Subcutaneous adipose tissue (tissue), 4 donors: ENCODE measurements around the gene TMEM132C. TPM values are rescaled to one million over a fixed set of nuclear protein-coding genes. Genes with fewer than 3 reads are reported as not detected.

ENCODE experiments used
- total RNA-seq, 4 donors: library from RNA; depleted of rRNA; stranded (reverse); fragments of >200 nt; gene quantifications; one replicate each; pipeline ENCODE4 v1.1.0, GENCODE V29; 2016
- TF ChIP-seq, protein P1 (sequence below): fragments of 450-650 bp; IDR thresholded peaks from one replicate; pipeline ENCODE4 v1.5.1; 2016; ENCODE audit warnings: low read depth, mild to moderate bottlenecking, control low read depth, antibody characterized with exemption, moderate library complexity

The TMEM132C gene
- total RNA-seq, 4 donors from 2014 or later = 44.2 to 73.5 (median 67.8) TPM

DNA sequence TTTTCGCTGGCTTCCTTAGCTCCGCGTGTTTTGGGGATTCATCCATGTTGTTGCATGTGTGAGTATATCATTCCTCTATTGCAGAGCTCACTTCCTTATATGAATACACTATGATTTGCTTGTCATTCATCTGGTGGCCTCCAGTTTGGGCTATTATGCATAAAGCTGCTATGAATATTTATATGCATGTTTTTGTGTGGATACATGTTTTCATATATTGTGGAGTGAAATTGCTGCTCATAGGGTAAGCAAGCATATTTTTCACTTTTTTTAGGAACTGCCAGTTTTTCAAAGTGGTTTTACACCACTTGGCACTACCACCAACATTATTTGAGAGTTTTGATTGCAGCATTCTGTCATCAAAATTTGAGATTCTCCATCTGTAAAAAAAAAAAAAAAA lies 190.0 kb downstream of the TMEM132C start:
- TF ChIP-seq, protein P1, sequence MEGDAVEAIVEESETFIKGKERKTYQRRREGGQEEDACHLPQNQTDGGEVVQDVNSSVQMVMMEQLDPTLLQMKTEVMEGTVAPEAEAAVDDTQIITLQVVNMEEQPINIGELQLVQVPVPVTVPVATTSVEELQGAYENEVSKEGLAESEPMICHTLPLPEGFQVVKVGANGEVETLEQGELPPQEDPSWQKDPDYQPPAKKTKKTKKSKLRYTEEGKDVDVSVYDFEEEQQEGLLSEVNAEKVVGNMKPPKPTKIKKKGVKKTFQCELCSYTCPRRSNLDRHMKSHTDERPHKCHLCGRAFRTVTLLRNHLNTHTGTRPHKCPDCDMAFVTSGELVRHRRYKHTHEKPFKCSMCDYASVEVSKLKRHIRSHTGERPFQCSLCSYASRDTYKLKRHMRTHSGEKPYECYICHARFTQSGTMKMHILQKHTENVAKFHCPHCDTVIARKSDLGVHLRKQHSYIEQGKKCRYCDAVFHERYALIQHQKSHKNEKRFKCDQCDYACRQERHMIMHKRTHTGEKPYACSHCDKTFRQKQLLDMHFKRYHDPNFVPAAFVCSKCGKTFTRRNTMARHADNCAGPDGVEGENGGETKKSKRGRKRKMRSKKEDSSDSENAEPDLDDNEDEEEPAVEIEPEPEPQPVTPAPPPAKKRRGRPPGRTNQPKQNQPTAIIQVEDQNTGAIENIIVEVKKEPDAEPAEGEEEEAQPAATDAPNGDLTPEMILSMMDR = no peak

DNA sequence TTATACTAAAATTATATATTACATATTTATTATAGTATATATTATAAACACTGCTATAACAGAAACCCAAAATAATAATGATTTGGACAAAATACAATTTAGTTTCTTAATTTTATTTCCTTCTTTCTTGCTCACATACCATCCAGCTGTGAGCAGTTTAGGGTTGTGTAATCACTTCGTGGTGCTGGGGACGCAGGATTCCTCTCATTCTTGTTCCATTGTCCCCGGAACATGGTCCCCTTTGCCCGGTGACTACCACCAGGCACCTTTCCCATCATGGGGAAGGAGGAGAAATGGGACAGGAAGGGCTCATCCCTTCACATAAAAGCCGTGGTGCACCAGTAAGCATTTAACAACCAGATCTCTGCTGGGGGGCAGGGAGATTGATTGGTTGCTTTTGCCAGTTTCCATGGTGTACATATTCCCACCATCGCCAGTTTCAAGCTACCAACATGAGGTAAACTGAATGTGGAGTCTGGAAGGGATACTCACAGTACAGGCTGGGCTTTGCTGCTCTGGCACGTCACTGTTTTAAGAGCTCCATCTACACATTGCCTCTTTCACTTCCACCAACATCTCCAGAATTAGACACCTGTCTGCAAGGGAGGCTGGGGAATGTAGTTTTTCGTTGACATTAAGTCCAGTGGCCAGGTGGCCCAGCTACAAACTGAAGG lies 191.5 kb downstream of the TMEM132C start:
- TF ChIP-seq, protein P1 = no peak

DNA sequence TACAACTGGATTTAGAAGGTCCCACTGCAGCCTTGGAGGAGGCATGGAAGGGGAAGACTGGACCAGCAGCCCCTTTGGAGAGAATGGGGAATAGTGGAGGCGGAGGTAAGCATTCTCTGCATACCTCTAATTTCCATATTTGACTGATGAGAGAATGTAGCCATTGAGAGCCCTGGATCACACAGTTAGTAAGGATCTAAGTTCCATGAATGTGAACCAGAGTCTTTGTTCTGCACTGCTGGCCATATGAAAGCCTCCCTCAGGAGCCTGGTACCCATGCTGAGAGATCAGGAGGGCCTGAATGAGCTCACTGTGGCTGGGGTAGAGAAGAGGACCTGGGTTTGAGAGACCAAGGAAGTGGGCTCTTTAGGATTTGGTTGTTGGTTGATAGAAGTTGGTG lies 192.1 kb downstream of the TMEM132C start:
- TF ChIP-seq, protein P1 = no peak

DNA sequence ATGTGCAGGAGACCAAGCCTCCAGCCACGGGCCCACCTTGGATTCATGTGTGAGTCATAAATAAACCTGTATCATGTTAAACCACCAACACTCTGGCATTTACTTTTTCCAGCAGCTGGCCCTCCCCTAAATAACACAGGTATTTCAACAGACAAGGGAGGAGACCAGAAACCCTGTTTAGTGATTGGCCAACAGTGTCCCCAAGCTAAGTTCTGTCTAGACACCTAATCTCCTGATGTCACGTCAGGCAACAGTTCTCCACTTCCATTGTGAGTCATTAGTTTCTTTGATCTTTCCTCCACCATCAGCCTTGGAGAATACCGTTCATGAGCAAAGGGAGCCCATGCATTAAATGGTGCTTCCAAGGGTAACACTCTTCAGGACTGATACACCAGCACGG lies 196.9 kb downstream of the TMEM132C start:
- TF ChIP-seq, protein P1 = no peak

DNA sequence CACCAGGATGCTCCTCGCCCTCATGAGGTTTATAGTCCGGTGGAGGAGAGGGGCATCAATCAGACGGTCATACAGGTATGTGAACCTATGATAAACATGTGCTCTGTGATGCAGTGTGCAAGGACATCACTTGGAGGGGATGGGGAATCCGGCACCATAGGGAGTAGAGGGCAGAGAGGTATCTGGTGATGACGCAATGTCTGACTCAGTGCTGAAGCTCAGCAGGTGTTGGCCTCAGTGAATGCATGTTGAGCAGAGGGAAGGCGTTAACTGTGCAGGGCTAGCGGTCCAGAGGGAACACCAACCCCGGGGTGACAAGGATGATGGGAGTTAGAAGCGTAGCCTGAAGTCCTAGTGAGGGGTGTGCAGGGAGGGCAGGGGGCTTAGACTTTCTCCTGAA lies 200.9 kb downstream of the TMEM132C start:
- TF ChIP-seq, protein P1 = no peak

DNA sequence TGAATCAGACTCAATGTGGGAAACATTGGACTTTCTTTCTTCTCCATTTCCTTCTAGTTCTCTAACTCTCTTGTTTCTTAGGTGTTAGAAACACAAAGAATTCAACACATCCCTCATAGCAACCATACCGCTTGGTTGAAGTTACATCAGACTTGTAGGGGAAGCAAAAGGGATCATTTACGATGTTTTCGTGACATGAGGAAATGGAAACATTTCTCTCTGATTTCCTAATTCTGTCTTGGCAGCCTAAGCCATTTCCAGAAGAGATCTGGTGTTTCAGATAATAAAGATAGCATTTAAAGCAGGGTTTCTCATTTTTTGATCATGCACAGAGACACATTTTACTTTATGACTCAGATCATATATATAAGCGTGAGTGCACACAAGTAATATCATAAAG lies 202.0 kb downstream of the TMEM132C start:
- TF ChIP-seq, protein P1 = no peak

DNA sequence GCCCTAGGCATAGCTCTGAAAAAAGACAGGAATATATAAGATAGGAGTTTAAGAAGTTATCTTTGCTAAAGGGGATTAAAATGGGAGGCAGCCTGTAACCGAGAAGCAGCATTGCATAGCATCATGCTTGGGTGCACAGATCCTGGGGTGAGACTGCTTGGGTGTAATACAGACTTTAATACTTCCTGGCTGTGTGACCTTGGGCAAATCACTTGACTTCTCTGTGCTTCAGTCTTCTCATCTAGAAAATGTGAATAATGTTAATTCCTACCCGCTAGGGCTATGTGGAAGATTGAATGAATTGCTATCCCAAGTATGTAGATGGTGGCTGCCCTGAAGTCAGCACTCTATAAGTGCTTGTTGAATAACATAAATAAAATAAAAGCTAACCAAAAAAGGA lies 204.5 kb downstream of the TMEM132C start:
- TF ChIP-seq, protein P1 = no peak
